ENCODE measurements around the gene COQ7.
A peak's percentile ranks its signal among the peaks of the same experiment; 100 is the strongest.

COQ7 gene

DNA sequence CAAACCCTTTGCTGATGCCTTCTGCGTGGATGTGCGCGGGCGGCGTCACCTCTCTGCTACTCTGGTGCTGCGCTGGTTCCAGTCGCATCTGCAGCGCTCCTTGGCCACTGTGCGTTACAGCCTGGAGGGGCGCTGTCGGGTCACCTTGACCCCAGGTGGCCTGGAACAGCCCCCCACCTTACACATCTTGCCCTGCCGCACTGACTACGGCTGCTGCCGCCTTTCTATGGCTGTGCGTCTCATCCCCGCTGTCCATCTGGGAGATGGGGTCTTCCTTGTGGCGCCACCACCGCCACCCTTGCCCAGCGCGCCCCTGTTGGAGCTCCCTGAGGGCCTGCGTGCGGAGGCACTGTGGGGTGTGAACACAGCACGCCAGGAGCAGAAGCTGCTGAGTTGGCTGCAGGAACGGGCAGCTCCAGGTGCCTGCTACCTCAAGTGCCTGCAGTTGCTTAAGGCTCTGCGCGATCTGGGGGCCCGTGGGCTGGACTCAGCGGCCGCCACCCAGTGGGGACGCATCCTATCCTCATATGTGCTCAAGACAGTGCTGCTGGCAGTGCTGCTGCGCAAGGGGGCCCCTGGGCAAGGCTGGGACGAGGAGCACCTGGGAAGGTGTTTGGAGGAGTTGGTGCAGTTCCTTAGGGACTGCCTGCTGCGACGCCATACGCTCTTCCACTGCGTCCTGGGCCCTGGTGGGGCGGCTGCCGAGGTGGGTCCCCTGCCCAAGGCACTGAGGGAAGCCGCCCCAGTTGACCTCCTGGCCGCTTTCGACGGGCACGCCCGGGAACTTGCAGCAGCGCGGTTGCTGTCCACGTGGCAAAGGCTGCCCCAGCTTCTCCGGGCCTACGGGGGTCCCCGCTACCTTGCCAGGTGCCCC lies 48.0 kb downstream of the COQ7 start:
- FAIRE-seq (no peak), DNase-seq (ENCODE audit: insufficient read length) (no peak)
- TF ChIP-seq POLR2A (IDR thresholded peaks at IDR 0.05; ENCODE audit: low read depth, low read length), result no peak
- no peak for TF ChIP-seq TAF1 (IDR thresholded peaks at IDR 0.05; ENCODE audit: borderline replicate concordance, low read depth, low read length)
- no peak for TF ChIP-seq POLR2AphosphoS5 (IDR thresholded peaks at IDR 0.05; ENCODE audit: low read depth, low read length)

DNA sequence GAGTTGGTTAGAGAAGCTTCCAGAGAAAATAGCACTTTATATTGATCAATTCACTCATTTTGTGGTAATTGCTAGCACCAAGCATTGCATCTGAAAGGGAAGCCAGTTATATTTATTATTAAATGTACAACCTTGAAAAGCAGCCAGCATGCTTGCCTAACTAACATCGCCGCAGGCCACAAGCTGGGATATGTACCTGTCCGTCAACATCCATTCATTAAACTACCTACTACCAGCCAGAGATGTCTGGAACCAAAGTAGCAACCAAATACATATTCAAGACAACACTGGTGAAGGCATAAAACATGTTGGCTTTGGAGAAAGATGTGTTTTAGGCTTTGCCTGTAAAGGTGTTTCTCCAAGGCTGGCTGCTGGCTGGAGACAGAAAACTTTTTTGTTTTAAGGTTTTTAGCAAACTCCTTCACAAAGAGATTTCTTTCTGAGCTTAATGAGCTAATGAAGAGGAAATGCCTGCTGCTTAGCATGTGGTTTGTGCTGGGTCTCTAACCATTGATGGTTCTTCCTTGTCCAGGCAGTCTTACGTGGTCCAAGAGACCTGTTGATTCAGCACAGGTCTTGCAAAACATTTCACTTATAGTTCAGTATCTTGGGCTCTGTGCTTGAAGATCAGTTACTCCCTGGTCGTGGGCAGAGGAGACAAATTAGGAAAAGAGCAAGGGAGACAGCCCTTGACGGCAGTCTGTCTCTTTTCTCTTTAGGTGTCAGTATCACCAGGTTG lies 49.5 kb downstream of the COQ7 start:
- peak; percentile 62 for FAIRE-seq

DNA sequence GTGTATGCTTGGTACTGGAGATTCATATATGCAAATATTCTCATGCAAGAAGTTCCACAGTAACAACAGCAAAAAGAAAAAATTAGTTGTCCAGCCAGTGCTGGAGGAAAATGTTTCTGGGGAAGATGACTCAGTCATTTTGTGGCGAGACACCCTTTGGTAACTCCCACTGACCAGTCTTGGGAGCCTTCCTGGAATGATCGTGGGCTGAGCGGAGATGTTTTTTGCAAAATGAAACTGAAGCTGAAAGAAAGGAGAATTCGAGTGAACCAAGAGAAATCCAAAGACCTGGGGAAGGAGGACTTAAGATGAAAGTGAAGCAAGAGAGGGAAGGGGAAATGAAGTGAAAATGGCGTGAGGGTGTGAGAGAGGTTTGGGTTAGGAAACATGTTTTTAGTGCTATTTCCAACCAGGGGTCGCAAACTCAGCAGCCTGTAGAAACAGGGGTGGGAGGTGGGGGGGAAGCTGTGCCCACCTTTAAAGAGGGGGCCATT lies 51.6 kb downstream of the COQ7 start:
- DNase-seq (ENCODE audit: insufficient read length) (no peak), FAIRE-seq (peak; percentile 54)
- TF ChIP-seq POLR2A (IDR thresholded peaks at IDR 0.05; ENCODE audit: low read depth, low read length) (no peak), POLR2AphosphoS5 (IDR thresholded peaks at IDR 0.05; ENCODE audit: low read depth, low read length) (no peak), TAF1 (IDR thresholded peaks at IDR 0.05; ENCODE audit: borderline replicate concordance, low read depth, low read length) (no peak)

More for the DNA sequence above, 49.5 kb downstream of the COQ7 start:
- no peak for DNase-seq (ENCODE audit: insufficient read length)
- TF ChIP-seq POLR2A (IDR thresholded peaks at IDR 0.05; ENCODE audit: low read depth, low read length) (no peak), TAF1 (IDR thresholded peaks at IDR 0.05; ENCODE audit: borderline replicate concordance, low read depth, low read length) (no peak), POLR2AphosphoS5 (IDR thresholded peaks at IDR 0.05; ENCODE audit: low read depth, low read length) (no peak)

DNA sequence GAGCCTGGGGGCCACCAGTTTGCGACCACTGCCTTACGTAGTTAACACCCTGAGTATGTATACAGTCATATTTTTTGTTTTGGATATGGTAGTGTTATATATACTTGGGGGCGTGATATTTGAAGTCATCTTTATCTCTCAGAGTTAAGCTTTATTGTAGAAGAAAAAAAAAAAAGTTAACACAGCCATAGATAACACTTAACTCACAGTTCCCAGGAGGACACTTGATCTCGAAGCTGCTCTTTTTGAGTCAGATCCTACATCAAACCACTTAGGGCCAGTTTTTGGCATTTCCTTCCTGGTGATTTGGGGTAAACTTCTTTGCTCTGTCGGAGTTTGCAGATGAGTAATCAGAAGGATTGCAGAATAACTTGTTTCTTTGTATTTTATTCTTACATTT lies 52.1 kb downstream of the COQ7 start:
- DNase-seq (ENCODE audit: insufficient read length), result no peak
- TF ChIP-seq TAF1 (IDR thresholded peaks at IDR 0.05; ENCODE audit: borderline replicate concordance, low read depth, low read length), result no peak
- FAIRE-seq, result no peak

DNA sequence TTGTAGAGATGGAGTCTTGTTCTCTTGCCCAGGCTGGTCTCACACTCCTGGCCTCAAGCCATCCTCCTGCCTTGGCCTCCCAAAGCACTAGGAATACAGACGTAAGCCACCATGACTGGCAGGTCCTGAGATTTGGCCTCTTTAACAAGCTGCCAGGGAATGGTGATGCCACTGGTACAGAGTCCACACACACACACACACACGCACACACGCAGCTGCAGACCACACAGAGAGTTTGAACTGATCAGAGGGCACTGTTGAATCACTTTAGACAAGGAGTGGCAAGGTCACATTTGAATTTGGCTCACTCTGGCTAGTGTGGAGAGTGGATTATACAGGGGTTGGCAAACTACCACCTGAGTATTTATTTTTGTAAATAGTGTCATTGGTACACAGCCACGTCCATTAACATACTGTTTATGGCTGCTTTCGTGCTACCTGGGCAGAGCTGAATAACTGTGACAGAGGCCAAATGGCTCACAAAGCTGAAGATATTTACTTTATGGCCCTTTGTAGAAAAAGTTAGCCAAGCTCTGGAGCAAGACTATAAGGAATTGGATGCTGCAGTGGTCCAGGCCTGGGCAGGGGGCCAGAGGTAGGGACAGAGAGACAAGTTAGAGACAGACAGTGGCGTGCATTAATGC lies 56.2 kb downstream of the COQ7 start:
- no peak for DNase-seq (ENCODE audit: insufficient read length)

DNA sequence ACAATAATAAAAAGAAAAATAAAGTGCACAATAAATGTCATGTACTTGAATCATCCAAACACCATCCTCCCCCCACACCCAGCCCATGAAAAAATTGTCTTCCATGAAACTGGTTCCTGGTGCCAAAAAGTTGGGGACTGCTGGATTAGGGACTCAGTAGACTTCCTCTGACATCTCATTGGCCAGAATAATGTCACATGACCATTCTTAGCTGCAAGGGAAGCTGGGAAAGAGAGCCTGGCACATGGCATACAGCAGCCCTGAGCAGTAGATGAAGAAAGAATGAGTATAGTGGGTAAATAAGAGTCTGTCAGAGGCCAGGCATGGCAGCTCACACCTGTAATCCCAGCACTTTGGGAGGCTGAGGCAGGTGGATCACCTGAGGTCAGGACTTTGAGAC lies 58.9 kb downstream of the COQ7 start:
- TF ChIP-seq TAF1 (IDR thresholded peaks at IDR 0.05; ENCODE audit: borderline replicate concordance, low read depth, low read length), result no peak
- FAIRE-seq, result no peak

More for the DNA sequence above, 56.2 kb downstream of the COQ7 start:
- TF ChIP-seq POLR2AphosphoS5 (IDR thresholded peaks at IDR 0.05; ENCODE audit: low read depth, low read length), result no peak
- FAIRE-seq, result no peak

DNA sequence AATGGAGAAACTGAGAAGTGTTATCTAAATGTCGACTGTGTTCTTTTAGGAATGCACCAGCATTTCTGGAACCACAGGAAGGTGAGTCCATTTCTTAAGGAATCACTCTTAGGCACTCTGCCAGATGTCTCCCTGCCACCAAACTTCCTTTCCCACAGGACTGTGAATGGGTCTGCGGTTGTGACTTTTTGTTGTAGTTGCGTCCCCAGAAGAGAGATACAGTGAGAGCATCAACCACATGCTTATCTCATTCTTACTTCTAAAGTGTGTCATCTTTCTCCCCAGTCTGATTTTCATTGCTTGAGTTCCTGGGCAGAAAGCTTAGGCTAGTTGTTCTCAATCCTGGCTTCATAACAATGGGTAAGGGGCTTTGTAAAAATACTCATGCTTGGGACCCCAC lies 59.8 kb downstream of the COQ7 start:
- no peak for FAIRE-seq
- no peak for DNase-seq (ENCODE audit: insufficient read length)

More for the DNA sequence above, 58.9 kb downstream of the COQ7 start:
- DNase-seq (ENCODE audit: insufficient read length), result no peak

DNA sequence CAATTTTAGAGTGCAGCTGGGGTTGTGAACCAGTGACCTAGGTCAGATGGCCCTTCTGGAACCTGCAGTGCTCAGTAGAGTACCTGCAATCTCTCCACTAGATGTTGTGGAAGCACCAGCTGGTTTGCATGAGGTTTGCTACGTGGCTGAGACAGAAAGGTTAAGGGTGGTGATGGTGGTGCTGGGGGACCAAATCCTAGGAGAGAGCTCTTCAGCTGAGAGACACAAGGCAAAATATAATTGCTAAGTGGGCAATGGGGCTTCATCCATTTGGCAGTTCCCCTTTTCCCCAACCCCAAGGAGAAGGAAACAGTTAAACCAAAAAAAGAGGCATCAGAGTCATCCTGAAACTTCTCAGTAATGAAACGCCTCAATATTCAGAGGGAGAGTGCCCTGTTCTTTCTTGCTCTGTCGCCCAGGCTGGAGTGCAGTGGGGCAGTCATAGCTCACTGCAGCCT lies 60.3 kb downstream of the COQ7 start:
- DNase-seq (ENCODE audit: insufficient read length) (no peak), FAIRE-seq (no peak)
- TF ChIP-seq TAF1 (IDR thresholded peaks at IDR 0.05; ENCODE audit: borderline replicate concordance, low read depth, low read length) (no peak), POLR2A (IDR thresholded peaks at IDR 0.05; ENCODE audit: low read depth, low read length) (no peak), POLR2AphosphoS5 (IDR thresholded peaks at IDR 0.05; ENCODE audit: low read depth, low read length) (no peak)

More for the DNA sequence above, 59.8 kb downstream of the COQ7 start:
- TF ChIP-seq POLR2AphosphoS5 (IDR thresholded peaks at IDR 0.05; ENCODE audit: low read depth, low read length), result no peak
- no peak for TF ChIP-seq POLR2A (IDR thresholded peaks at IDR 0.05; ENCODE audit: low read depth, low read length)

DNA sequence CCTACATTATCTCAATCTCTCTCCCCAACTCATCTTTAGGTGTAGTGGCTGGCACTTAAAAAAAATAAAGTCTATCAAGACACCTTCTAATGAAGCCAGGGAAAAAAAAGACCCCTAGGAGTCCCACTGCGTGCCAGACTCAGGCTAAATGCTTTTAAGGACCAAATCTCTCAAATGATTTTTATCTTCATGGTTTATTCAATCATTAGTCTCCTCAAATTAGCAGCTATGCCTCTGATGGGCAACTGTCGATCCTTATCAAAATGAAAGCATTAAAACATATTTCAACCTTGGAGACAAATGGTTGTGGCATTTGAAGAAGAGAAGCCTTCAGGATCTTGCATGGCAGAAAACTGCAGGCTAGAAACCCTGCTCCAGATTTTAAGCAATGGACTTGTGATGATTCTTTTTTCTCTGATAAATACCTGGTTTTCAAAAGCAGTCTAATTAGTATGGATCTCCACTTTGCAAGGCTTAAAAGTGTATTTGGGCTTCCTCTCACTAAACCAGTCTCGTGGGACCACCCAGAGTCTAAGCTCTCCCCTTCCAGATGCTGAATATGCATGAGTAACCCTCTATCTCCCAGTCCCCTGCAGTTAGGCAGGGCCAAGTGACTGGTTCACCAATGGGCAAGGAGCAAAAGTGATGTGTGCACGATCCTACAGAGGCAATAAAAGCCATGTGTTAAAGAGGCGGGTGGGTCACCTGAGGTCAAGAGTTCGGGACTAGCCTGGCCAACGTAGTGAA lies 61.2 kb downstream of the COQ7 start:
- DNase-seq (ENCODE audit: insufficient read length), result no peak
- FAIRE-seq, result no peak

More for the DNA sequence above, 61.2 kb downstream of the COQ7 start:
- TF ChIP-seq POLR2AphosphoS5 (IDR thresholded peaks at IDR 0.05; ENCODE audit: low read depth, low read length) (no peak), TAF1 (IDR thresholded peaks at IDR 0.05; ENCODE audit: borderline replicate concordance, low read depth, low read length) (no peak), POLR2A (IDR thresholded peaks at IDR 0.05; ENCODE audit: low read depth, low read length) (no peak)

All from GM12892 (cell line).